Regular cardiac myocyte (primary cell): ENCODE results near the gene CCK. TPM values are rescaled to one million over a fixed set of nuclear protein-coding genes. Genes with fewer than 3 reads are reported as not detected.

Experiments used
- total RNA-seq: library from RNA; depleted of rRNA; stranded (reverse); fragments of >200 nt; gene quantifications from 2 replicates; pipeline ENCODE4 v1.2.3, GENCODE V29; 2014

The CCK gene, protein sequence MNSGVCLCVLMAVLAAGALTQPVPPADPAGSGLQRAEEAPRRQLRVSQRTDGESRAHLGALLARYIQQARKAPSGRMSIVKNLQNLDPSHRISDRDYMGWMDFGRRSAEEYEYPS
- total RNA-seq: 0.38 and 5.1 TPM in 2 replicates

GRCh38 chr3:42266085-42266484 is at the start of gene CCK:
TSS of gene CCK (minus strand) at chr3:42266185. CDS start at chr3:42263630, 2,555 bp downstream.

Other genes with a start within 250 kb of the CCK start
- gene TRAK1, start 174.8 kb downstream of the CCK start, total RNA-seq: 40.3 and 43.5 TPM in 2 replicates
- gene LYZL4, start 144.4 kb upstream of the CCK start, total RNA-seq: 0.19 TPM in 1 of 2 replicates, not detected in the other
- 7.7 and 22.8 TPM in 2 replicates for gene VIPR1, start 236.5 kb upstream of the CCK start, total RNA-seq